ENCODE measurements around the gene GOLGA6L7.
"Not testable (repeated sequence)": the region's sequence is repeated elsewhere in the genome, so short reads cannot be mapped to it uniquely, and the experiment has no call there.

The GOLGA6L7 gene

DNA sequence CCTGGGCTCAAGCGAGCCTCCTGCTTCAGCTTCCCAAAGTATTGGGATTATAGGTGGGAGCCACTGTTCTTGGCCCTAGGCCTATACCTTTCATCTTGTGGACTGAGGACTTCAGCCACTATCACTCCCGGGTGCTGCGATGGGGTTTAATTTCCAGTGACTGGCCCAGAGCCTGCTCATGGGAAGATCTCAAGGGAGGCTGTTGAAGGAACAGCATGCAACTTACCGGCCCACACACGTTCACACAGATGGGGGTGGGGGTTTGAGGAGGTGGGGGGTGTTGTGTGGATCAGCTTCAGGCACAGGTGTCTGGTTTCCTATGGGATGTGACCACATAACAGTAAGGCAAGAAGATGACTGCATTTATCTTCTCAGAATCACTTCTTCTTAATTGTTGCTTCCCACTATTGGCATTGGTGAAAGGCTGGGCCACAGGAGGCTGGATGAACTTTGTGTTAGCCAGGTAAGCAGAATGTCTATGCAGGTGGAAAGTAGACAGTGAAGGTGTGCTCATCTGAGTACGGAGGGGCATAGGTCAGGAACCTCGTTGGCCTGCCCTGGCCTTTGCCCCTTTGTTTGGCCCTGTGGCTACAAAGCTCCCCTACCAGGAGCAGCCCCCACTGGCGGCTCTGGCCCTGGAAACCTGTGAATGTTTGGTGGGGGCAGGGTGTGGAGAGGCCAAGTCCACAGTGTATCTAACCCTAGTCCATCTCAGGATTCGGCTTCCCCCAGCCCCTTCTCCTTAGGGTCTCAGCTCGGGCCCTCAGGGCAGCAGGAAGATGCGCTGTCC, 35.9 kb upstream of the GOLGA6L7 start:
- no peak for DNase-seq

DNA sequence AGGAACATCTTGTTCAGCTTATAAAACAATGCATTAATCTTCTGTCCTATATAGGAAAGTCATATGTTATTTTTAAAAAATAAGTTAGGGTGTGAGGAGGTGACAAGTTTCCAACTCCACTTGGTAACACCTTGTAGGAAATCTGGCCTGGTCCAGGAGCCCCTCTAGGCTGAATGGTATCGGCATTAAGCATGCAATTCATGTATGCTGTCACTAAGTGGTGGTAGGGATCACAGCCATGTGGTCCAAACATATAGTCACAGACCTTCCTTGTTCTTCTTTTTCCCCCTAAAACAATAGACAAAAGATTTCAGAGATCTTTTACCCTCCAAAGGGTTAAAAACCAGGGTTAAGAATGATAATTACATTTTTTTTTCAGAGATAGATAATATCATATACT, 33.2 kb upstream of the GOLGA6L7 start:
- no peak for DNase-seq

DNA sequence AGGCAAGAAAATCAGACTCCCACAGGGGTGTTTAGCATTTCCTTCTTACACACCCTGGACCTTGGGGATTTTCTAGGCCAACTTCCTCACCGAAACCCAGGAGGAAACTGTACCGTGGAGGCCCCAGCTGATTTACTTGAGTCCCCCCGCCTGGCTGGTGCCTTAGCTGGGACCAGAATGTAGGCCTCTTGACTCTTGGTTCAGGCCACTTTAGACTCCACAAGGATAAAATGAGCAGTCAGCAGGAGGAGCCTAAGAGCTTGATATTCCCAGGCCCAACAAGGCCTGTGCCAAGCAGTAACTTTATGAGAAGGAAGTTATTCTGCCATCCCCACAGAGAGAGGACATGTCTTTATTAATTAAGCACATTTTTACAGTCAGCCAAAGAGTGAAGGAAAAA, 32.7 kb upstream of the GOLGA6L7 start:
- no peak for DNase-seq

DNA sequence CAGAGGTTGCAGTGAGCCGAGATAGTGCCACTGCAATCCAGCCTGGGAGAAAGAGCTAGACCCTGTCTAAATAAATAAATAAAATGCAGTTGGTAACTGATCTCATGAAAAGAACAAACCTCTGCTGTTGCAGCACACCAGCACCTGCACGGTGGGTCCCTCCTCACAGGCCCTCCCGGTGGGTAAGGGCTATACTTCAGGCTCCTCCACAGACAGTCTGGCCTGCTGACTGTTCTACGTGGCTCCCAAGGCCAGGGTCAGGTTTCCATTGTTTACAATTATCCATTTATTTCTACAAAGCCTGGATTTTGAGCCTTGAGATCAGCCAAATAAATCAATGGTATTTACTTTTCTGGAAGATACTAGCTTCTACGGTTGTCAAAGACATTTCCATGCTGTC, 32.2 kb upstream of the GOLGA6L7 start:
- DNase-seq = no peak

DNA sequence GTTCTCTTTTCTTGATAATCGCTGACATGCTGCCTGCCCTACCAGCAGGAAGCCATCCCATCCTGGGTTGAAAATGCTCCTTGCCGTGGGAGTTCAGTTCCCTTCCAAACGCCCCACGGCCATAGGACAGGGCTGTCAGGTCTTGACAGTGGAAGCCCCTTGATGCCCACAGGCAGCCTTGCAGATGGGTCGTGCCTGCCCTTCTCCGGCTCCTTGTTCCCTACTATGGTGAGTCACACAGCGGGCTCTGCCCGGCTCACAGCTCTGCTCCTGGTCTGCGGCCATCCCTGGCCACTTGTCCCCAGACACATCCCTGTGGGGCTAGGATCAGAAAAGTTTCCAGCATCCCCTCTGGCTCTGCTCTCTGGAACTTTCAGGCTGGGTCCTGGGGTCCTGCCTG, 31.1 kb upstream of the GOLGA6L7 start:
- DNase-seq = no peak

DNA sequence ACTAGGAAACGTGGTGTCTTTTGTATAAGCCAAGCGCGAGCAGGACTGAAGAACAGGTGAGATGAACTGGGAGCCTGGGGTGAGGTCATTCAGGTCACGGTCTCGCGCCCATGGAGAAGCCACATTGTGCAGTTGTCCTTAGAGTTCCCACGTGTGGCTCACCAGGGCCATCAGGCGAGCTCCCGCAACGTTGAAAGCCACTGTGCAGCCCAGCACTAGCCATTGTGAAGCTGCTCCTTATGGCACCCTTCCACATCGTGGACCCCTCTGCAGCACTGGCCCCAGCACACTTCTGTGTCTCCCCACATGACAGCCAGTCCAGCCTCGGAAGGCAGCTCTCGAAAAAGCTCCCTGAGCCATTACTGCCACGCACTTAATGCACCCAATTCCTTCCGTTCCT, 29.8 kb upstream of the GOLGA6L7 start:
- DNase-seq = no peak

DNA sequence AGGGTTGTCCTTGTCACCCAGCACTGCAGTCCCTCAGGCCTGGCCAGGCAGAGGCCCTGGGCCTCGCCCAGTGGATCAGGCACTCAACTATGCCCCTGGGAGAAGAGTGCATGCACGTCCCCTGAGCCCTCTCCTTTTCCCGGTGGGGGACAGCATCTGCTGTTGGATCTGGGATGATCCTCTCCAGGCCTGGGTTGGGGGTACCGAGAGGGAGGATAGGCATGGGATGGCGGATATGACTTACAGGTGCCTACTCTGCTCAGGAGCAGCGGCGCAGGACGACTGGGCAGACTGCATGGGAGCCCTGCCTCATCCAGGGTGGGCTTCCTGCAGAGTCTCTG, 28.4 kb upstream of the GOLGA6L7 start:
- no peak for DNase-seq

DNA sequence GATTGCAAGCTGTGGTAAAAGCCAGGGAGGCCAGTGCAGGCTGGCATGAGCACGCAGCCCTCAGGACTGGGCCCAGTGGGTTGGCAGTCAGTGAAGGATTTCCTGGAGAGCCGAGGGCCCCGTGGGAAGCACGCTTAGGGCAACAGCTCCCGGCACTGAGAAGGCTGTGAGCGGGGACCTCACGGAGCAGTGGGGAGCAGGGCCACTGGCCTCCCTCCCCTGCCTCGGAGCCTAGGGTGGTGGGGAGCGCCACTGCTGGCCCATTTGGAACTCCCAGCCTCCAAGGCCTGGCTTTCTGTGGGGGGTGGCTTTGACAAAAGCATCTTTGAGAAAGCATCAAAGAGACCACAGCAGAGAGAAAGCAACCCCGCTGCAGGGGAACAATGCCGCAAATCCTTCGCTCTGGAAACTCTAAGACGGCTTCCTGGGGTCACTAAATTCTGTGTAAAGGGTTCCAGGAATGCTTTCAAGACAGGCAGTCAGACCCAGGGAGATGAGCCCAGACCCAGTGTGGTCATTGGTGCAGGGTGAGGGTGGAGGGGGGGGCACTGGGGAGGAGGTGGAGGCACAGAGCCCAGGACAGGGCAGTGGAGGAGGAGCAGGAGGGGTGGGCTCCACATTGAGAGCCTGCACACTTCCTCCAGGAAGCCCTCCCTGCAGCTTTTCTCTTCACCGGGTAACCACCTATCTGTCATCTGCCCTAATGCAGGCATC, 27.8 kb upstream of the GOLGA6L7 start:
- no peak for DNase-seq

DNA sequence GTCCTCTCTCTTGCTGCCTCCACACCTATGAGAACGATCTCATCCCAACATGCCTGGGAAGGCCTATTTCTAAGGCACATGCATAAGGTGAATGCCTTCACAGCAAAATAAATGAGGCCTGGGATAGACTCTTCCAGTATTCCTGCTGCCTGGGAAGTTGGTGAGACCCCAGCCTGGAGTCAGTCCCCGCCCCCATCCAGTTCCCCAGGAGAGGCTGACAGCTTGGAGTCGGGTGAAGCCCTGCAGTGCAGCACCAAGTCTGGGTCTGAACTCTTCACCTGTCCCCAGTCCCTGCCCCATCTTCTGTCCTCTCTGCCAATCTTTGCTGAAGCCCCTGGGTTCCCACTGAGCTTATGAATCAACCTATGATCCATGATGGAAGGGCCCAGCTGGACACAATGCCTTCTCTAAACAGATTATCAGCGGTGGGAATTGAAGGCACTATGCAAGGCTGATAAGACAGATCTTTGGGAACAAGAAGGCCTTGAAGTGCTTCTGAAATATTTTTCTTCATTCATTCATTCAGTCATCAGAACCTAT, 27.1 kb upstream of the GOLGA6L7 start:
- DNase-seq = no peak

DNA sequence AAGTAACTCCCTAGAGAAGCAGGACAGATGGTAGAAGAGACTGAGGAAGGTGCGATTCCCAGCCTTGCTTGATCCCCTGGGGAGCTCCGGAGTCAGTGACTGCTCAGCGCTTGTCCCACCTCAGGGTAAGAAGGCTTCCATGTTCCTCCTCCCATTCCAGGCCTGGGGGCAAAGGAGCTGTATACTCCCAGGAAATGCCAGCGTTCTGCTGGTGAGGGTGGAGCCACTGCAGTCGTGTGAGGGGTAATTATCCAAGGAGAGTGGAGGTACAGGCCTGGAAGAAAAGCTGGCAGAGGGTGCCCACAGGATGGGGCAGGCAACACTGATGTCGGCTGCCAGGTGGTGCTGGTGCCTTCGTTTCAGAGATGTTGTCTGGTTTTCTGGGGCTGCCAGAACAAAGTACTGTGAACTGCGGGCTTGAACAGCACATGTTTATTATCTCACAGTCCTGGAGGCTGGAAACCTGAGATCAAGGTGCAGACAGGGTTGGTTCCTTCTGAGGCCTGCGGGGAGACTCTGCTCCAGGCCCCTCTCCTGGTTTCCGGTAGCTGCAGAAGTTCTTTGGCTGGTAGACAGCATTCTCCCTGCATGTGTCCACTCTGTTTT, 25.2 kb upstream of the GOLGA6L7 start:
- no peak for DNase-seq

DNA sequence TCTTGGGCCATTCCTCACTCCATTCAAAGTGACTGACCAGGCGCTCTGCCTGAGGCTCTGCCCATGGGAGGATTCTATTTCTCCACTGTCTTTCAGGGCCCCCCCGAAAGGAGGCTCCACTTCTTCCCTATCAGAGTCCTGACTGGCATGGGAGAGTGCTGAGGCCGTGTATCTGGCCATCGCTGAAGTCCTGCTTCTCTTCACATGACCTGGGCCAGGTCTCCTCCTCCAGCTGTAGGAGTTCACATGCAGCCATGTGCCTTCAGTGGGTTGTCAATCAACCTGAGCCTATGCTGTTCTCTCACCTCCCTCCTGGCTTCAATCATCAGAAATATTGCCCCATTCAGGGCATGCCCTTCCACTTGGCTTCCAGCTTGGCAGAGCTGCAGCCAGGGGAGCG, 24.6 kb upstream of the GOLGA6L7 start:
- DNase-seq = no peak

DNA sequence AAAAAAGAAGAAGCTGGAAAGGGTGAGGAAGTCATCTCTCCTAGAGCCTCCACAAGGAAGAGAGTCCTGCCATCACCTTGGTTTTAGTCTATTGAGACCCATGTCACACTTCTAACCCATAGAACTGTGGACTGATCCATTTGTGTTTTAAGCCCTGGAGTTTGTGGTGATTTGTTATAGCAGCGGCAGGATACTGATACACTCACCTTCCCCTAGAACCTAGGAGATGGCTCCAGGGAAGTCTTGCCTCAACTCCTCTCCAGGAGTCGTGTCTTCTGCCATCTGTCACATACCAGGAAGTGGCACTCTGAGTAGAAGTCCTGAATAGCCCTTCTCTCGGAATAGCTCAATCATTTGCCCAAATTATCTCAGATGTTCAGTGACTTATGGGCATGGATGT, 22.7 kb upstream of the GOLGA6L7 start:
- no peak for DNase-seq

DNA sequence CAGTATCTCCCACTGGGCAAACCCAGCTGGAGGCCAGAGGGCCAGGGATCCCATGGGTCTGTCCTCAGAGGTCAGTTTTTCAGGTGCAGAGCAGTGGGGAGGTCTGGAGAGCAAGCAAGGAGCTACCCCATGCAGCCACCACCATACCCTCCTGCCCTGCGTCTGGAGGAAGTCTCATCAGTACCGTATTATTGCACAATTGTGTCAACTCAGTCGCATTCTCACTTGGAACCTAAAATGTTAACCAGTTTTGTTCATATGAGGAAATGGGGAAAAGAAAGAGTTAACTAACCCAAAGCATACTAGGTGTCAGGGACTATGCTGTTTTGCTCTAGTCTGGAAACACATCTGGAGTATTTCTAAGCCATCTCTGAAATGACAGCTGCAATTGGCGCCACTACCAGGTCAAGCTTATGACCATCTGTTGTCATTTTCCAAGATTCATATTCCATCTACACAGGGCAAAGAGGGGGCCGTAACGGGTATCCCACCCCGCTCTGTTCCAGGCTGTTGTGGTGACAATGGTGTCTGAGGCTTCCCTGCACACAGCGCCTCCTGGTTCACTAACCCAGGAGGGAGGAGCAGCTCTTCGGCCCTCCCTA, 20.4 kb upstream of the GOLGA6L7 start:
- DNase-seq = no peak

DNA sequence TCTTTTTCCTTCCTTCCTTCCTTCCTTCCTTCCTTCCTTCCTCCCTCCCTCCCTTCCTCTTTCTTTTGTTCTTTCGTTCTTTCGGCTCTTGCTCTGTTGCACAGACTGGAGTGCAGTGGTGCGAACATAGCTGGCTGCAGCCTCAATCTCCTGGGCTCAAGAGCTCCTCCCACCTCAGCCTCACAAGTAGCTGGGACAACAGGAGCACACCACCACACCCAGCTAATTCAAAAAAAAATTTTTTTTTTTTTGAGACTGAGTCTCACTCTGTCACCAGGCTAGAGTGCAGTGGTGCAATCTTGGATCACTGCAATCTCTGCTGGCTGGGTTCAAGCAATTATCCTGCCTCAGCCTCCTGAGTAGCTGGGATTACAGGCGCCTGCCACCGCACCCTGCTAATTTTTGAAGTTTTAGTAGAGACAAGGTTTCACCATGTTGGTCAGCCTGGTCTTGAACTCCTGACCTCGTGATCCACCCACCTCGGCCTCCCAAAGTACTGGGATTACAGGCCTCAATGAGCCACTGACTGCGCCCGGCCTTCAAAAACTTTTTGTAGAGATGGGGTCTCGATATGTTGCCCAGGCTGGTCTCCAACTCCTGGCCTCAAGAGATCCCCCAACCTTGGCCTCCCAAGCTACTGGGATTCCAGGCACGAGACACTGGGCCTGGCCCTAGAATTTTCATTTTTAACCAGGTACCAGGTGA, 13.3 kb upstream of the GOLGA6L7 start:
- not testable (repeated sequence) for DNase-seq

DNA sequence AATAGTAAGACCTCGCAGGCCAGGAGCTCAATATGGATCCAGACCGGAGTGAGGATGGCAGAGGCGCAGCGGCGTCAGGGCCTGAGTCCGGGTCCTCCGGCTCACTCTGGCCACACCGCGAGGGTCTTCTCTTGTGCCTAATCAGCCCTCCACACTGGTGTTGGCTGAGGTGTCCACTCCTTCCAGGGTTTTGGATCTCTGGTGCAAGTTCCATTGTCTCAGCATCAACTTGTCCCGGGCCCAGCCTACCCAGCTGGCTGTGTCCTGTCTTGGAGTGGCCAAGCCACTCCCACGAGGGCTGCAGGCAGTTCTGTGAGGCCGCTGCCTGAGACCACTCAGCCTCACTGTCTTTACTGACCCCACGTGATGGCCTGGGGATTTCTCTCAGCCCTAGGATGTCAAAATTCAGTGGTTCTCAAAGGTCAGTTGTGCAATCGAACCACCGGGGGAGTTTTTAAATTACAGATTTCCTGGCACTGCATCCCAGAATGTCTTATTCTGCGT, 12.6 kb upstream of the GOLGA6L7 start:
- no peak for DNase-seq

DNA sequence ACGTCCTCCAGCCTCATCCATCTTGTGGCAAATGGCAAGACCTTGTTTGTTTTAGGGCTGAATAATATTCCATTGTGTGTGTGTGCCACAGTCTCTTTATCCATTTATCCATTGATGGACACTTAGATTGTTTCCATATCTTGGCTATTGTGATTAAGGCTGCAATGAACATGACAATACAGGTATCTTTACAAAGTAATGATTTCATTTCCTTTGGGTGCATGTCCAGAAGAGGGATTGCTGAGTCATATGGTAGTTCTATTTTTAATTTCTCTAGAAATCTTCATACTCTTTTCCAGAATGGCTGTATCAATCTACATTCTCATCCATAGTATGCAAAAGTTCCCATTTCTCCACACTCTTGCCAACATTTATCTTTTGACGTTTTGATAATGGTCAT, 6.1 kb upstream of the GOLGA6L7 start:
- DNase-seq = not testable (repeated sequence)

DNA sequence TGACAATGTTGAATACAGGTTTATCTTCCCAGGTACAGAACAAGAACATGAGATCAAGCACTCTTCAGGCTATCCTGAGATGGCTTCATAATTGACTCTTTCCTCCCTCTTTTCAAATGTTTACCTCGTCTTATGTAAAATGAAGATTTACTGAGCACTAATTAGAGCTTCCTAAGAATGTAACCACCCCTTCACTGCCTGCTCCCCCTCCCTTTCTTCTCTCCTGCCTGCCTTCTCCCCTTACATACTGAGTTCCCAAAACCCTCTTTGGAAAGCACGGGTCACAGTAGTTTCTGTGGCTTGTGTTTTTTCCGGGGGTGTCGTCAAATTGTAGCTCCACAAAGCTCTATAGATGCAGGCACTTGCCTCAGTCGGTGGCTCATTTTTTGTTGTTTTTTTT, 5.2 kb upstream of the GOLGA6L7 start:
- DNase-seq = not testable (repeated sequence)

DNA sequence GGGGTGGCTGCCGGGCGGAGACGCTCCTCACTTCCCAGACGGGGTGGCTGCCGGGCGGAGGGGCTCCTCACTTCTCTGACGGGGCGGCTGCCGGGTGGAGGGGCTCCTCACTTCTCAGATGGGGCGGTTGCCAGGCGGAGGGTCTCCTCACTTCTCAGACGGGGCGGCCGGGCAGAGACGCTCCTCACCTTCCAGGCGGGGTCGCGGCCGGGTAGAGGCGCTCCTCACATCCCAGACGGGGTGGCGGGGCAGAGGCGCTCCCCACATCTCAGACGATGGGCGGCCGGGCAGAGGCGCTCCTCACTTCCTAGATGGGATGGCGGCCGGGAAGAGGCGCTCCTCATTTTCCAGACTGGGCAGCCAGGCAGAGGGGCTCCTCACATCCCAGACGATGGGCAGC, 1.3 kb upstream of the GOLGA6L7 start:
- not testable (repeated sequence) for DNase-seq

DNA sequence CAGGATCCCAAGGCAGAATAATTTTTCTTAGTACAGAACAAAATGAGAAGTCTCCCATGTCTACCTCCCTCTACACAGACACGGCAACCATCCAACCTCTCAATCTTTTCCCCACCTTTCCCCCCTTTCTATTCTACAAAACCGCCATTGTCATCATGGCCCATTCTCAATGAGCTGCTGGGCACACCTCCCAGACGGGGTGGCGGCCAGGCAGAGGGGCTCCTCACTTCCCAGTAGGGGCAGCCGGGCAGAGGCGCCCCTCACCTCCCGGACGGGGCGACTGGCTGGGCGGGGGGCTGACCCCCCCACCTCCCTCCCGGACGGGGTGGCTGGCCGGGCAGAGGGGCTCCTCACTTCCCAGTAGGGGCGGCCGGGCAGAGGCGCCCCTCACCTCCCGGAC, 827 bp upstream of the GOLGA6L7 start:
- DNase-seq = not testable (repeated sequence)

DNA sequence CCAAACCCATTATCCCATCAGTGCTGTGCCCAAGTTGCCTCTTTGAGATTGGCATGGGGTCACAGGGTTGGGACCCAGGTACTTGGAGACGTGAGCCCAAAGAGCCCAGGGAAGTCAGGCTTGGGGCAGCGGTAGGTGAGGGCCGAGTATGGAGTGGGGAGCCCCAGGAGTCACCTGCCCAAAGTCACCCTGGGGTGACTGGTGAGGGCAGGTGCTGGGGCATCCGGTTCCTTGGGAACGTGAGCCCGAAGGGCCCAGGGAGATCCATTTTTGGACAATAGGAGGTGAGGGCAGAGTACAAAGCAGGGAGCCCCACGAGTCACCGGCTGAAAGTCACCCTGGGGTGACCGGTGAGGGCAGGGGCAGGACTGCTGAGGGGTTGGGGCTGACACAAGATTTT, 485 bp downstream of the GOLGA6L7 start:
- DNase-seq = not testable (repeated sequence)

DNA sequence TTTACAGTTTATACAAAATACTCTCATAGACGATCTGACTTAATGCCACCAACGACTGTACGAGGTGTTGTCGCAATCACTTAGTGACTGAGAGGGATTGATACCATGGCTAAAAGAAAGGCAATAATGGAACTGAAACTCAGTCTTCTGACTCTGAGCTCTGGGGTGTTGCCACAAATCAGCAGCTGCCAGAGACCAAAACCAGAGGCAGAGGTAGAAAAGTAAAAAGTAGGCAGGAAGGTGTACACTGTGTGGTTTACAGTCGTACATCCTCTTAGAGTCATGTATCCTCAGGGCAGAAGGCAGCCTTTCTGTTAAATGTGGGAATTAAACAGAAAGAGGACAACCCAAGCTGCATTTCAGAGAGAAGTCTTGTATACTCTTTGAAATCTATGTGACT, 1.2 kb downstream of the GOLGA6L7 start:
- DNase-seq = not testable (repeated sequence)

DNA sequence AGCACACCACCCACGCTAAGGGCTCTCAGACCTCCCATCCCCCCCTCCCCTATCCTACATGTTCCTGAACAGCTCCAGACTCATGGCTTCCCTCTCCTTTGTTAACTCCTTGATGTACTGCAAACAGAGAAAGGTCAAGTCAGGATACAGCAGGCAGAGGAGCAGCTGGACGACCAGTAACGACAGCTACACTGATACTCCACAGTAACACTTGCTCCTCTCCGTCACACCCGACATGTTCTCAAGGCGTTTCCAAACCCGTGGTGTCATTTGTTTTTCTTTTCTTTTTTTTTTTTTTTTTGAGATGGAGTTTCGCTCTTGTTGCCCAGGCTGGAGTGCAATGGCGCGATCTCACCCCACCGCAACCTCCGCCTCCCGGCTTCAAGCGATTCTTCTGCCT, 4.3 kb downstream of the GOLGA6L7 start:
- DNase-seq = not testable (repeated sequence)

DNA sequence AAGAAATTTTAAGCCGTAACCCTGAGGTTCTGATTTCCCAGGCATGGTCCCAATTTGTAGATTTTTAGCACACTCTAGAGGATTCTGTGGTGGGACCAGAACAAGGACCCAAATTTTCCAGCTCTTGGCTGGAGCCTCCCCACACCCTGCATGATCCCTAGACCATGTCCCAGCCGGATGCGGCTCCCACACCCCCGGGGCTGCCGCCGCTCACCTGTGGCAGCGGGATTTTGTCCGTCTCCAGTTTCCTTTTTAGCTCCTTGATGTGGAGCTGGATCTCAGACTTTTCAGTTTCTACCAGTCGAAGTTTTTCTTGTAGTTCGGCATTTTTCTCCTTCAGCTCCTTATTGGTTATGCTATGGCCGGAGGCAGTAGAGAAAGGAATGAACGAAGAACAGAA, 4.9 kb downstream of the GOLGA6L7 start:
- not testable (repeated sequence) for DNase-seq

Data from NCI-H1930 (cell line).